Measurements from ENCODE around the gene SLC38A8.

SLC38A8 gene

DNA sequence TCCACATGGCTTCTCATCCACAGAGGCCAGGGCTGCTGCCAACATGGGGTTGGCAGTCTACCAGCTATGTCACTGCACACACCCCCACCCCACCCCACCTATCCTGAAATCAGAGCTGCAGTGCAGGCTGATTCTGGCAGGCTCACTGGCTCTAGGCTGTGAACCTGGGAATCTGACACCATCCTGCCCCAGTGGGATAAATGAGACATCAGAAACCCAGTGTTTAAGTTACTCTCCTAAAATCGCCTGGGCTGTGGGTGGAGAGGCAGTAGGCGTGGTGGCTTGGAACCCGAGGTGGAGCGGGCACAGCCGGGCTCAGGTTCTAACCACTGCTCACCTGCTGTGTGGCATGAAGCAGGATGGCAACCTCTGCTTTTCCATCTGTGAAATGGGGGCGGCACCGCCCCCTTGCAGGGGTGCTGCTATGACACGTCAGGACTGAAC lies 5.6 kb downstream of the SLC38A8 start:
- Mint-ChIP-seq H3K27me3 (ENCODE audit: low read depth) (peaks cover 4% of the 10 kb centered on the region), H3K27ac (no peak overlapping the region), H3K9me3 (peaks cover 14% of the 10 kb centered on the region), H3K4me3 (no peak overlapping the region), H3K4me1 (ENCODE audit: low read depth) (no peaks in the 10 kb centered on the region), H3K36me3 (ENCODE audit: low read depth) (no peaks in the 10 kb centered on the region)

DNA sequence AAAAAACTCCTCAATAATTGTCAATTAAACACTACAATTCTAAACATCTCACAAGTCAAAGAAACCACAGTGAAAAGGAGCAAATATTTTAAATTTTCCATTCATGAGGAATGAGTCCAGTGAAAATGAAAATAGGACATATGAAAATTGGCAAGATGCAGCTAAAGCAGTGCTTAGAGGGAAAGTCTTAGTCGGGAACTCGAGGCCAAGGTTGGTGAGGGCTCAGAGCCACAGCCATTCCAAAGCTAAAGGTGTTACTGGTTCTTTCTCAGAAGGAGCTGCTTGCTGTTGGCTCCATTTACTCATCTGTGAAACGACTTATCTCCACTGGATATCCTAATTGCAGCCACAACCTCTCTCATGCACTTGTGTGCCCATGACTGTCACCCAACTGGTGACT lies 6.5 kb downstream of the SLC38A8 start:
- Mint-ChIP-seq H3K27me3 (ENCODE audit: low read depth) (peaks cover 4% of the 10 kb centered on the region), H3K27ac (no peak overlapping the region), H3K9me3 (peaks cover 14% of the 10 kb centered on the region), H3K4me3 (no peak overlapping the region), H3K4me1 (ENCODE audit: low read depth) (no peaks in the 10 kb centered on the region), H3K36me3 (ENCODE audit: low read depth) (no peaks in the 10 kb centered on the region)

DNA sequence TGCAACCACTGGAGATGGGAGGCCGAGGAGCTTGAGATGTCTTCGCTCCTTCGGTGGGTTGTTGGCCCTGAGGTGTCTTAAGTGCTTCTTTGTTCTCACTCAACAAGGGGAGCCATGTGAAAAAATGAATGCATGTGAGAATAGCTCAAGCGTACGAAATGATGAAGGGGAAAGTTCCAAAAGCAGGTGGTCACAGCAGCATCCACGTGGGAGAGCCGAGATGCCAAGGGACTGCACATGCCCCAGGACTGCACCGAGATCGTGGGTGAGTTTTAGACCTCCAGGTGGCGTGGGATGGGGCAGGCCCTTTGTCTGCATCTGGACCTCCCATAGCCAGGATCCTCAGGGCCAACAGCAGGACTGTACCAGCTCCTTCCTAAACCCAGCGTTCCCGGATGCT lies 8.1 kb downstream of the SLC38A8 start:
- Mint-ChIP-seq H3K36me3 (ENCODE audit: low read depth) (no peaks in the 10 kb centered on the region), H3K4me3 (no peak overlapping the region)

DNA sequence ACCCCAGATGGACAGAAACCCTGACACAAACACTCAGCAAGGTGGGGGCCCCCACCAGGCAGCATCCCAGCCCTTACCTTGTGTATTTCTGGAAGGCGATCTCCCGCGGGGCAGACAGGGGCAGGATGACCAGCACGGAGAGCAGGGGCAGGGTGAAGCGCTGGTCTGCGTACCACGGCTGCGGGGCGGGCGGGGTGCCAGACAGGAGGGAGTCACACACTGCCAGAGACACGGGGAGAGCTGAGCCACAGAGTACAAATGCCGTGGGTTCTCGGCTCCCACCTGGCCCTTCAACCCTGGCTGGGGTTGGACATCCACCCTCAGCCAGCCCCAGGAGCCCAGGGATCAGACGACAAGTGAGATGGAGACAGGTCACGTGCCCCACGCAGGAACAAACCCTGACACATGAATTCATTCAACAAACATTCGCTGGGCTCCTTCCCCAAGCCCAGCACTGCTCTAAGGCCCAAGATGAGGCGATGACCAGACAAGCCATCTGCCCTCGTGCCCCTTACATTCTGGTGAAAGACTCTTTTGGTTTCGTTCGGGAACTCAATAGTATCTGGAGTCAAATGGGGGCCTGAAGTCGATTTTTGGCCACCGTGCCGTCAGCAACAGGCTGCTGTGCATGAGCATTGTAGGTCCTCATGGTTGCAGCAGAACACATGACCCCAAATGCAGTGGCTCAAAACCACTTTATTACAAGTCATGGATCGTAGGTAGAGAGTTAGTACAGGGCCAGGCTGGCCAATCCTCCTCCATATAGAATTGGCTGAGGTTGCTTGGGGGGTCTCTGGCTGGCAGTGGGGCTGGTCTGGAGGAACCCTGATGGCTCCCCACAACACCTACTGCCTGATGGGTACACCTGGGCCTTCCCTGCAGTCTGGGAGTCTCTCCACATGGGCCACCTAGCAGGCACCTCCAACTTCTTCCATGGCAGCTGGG lies 9.1 kb downstream of the SLC38A8 start:
- H3K4me1 Mint-ChIP-seq (ENCODE audit: low read depth) = peaks cover 8% of the 10 kb centered on the region
- peaks cover 14% of the 10 kb centered on the region for H3K9me3 Mint-ChIP-seq
- no peaks in the 10 kb centered on the region for H3K27me3 Mint-ChIP-seq (ENCODE audit: low read depth)
- no peaks in the 10 kb centered on the region for H3K36me3 Mint-ChIP-seq (ENCODE audit: low read depth)
- no peak overlapping the region for H3K4me3 Mint-ChIP-seq
- H3K27ac Mint-ChIP-seq = no peak overlapping the region

More for the DNA sequence above, 8.1 kb downstream of the SLC38A8 start:
- Mint-ChIP-seq H3K27me3 (ENCODE audit: low read depth) (no peaks in the 10 kb centered on the region), H3K9me3 (peaks cover 14% of the 10 kb centered on the region), H3K4me1 (ENCODE audit: low read depth) (peaks cover 4% of the 10 kb centered on the region), H3K27ac (no peak overlapping the region)

DNA sequence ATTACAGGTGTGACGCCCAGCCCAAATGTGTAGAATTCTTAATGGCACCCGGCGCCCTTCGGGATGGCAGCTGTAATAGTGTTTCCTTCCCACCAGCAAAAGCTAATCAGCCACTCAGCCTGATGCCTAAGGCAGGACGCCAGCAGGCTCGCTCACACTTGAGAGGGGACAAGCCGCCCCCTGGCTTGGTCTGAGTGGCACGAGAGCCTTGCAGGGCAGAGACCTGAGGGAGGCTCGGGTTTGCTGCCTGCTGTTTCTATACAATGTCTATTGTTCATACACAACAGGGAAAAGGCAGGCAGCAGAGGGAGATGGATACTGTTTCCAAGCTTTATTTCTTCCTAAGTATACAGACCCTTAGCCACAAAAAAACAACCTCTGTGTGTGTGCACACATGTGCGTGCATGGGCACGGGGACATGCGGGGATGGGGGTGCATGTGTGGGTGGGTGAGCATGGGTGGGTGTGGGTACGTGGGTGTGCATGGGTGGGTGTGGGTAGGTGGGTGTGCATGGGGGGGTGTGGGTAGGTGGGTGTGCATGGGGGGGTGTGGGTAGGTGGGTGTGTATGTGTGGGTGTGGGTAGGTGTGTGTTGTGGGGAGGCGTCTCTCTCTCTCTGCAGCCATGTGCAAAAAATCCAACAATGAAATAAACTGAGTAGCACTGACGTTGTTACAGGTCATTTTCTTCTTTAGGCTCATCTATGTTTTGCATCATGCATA lies 10.0 kb downstream of the SLC38A8 start:
- no peaks in the 10 kb centered on the region for H3K36me3 Mint-ChIP-seq (ENCODE audit: low read depth)
- no peak overlapping the region for H3K27ac Mint-ChIP-seq
- H3K4me3 Mint-ChIP-seq = no peak overlapping the region

DNA sequence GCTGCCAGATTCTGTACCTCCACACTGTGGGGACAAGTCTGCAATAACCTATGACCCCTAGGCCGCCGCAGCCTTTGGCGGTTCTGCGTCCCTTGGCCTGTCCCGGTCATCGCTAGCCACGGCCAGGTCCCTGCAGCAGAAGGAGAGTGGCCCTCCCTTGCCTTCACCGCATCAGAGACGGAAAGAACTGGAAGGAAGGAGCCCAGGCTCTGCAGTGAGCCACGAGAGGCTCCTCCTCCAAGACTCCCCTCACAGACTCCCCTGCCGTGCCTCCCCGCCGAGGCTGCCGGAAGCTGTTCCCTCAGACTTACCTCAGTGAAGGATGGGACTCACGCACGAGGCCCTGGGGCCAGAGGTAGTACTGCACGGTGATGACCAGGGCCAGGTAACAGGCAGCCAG lies 11.0 kb downstream of the SLC38A8 start:
- no peak overlapping the region for H3K4me3 Mint-ChIP-seq
- peaks cover 8% of the 10 kb centered on the region for H3K4me1 Mint-ChIP-seq (ENCODE audit: low read depth)
- H3K36me3 Mint-ChIP-seq (ENCODE audit: low read depth) = no peaks in the 10 kb centered on the region
- H3K27me3 Mint-ChIP-seq (ENCODE audit: low read depth) = peaks cover 5% of the 10 kb centered on the region
- no peak overlapping the region for H3K27ac Mint-ChIP-seq
- peaks cover 14% of the 10 kb centered on the region for H3K9me3 Mint-ChIP-seq

More for the DNA sequence above, 10.0 kb downstream of the SLC38A8 start:
- peaks cover 14% of the 10 kb centered on the region for H3K9me3 Mint-ChIP-seq
- H3K4me1 Mint-ChIP-seq (ENCODE audit: low read depth) = peaks cover 8% of the 10 kb centered on the region
- peaks cover 3% of the 10 kb centered on the region for H3K27me3 Mint-ChIP-seq (ENCODE audit: low read depth)

DNA sequence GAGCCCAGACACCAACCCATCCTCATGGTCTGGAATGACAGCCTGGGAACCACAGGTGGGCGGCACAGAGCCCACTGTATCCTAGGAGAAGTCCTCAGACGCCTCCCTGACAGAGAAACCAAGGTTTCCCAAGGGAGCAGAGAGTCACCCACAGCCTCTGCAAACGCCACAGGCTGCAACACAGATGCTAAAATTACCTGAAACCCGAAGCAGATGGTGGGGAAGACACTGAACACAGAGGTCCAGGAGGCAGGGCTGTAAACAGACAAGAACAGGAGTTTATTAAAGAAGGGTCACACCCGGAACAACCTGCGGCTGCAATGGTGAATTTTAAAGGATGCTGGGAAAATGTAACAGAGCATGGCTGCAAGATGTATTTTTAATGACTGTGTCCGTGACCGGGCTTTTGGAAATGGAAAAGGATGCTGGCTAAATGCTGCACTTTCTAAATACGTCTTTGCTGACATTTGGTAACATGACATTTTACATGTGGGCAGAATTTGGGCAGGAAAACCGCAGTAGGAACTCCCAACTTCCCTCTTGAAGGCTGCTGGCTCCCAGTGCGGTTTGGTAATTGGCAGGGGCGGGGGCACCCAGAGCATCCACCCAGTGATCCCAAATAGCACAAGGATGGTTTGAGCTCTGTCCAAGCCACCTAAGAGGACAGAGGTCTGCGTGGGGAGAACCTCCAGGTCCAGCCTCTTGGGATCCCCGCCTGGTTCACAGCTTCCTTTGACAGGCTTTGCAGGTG lies 13.1 kb downstream of the SLC38A8 start:
- Mint-ChIP-seq H3K4me3 (no peak overlapping the region), H3K9me3 (no peaks in the 10 kb centered on the region)

DNA sequence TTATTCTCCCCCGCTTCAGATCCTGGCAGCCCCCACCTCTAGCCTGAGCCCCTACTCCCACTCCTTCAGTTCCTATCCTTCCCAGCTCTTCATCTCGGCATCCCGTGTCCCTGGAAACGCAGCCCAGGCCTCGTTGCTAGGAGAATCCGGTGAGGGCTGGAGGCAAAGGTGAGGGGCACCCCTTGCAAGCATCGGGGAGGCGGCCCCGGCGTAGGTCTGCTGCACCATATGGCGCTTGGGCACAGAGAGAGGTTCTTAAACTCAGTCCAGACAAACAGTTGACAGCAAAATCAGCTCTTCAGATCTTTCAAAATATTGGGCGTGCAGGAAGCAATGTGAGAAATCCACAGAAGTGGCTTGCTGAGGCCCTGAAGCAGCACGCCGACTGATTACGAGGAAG lies 15.0 kb downstream of the SLC38A8 start:
- Mint-ChIP-seq H3K36me3 (ENCODE audit: low read depth) (no peaks in the 10 kb centered on the region), H3K27ac (no peak overlapping the region), H3K4me3 (no peak overlapping the region)

More for the DNA sequence above, 13.1 kb downstream of the SLC38A8 start:
- H3K27ac Mint-ChIP-seq = no peak overlapping the region
- no peaks in the 10 kb centered on the region for H3K36me3 Mint-ChIP-seq (ENCODE audit: low read depth)
- peaks cover 6% of the 10 kb centered on the region for H3K27me3 Mint-ChIP-seq (ENCODE audit: low read depth)
- H3K4me1 Mint-ChIP-seq (ENCODE audit: low read depth) = peaks cover 8% of the 10 kb centered on the region

DNA sequence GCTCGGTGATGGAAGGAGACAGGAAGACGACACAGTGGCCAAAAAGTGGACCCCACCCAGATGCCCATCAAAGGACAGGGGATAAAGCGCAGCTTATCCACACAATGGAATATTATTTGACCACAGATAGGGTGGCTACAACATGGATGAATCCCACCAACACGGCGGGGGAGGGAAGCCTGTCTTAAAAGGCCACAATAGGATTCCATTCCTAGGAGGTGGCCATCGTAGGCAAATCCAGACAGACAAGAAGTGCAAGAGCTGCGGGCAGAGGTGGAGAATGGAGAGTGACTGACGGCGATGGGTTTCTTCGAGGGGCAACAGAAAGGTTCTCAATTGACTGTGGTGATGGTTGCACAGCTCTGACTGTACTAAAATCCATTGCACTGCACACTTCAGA lies 16.0 kb downstream of the SLC38A8 start:
- Mint-ChIP-seq H3K4me3 (no peak overlapping the region), H3K9me3 (peaks cover 7% of the 10 kb centered on the region), H3K27me3 (ENCODE audit: low read depth) (peaks cover 6% of the 10 kb centered on the region), H3K27ac (no peak overlapping the region), H3K4me1 (ENCODE audit: low read depth) (peaks cover 8% of the 10 kb centered on the region), H3K36me3 (ENCODE audit: low read depth) (no peaks in the 10 kb centered on the region)

More for the DNA sequence above, 15.0 kb downstream of the SLC38A8 start:
- Mint-ChIP-seq H3K9me3 (no peaks in the 10 kb centered on the region), H3K27me3 (ENCODE audit: low read depth) (peaks cover 6% of the 10 kb centered on the region), H3K4me1 (ENCODE audit: low read depth) (peaks cover 8% of the 10 kb centered on the region)

DNA sequence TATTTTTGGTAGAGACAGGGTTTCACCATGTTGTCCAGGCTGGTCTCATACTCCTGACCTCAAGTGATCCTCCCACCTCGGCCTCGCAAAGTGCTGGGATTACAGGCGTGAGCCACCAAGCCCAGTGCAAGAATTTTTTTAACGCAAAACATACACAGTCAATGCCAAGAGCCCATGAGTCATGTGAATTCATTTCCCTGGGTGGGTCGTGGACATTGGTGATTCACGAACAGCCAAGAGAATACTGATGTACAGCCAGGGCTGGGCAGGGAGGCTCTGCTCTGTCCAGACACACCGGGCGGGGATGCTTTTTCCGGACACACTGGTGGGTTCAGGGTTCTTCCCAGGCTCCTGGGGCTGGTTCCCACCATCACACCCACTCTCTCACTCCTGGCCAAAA lies 17.7 kb downstream of the SLC38A8 start:
- Mint-ChIP-seq H3K9me3 (peaks cover 11% of the 10 kb centered on the region), H3K36me3 (ENCODE audit: low read depth) (no peaks in the 10 kb centered on the region), H3K27ac (no peak overlapping the region), H3K4me3 (no peak overlapping the region), H3K4me1 (ENCODE audit: low read depth) (peaks cover 8% of the 10 kb centered on the region), H3K27me3 (ENCODE audit: low read depth) (peaks cover 6% of the 10 kb centered on the region)

DNA sequence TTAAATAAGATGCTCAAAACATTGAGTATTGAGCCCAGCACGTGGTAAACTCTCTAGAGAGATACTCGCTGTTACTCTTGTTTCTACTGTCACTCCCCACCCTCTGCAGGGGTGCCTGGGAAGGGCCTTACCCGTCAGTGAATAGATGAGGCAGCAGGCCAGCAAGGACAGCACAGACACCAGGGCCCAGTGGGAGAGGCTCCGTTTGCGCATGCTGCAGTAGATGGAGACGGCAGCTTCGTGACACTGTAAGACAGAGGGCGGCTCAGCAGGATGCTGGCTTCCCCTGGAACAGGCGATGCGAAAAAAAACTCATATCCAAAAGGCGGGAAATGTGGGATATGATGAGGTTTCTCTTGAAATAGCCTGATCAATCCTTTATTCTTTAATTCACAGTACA lies 20.0 kb downstream of the SLC38A8 start:
- Mint-ChIP-seq H3K4me1 (ENCODE audit: low read depth) (no peaks in the 10 kb centered on the region), H3K9me3 (peaks cover 11% of the 10 kb centered on the region), H3K4me3 (no peak overlapping the region), H3K27me3 (ENCODE audit: low read depth) (peaks cover 3% of the 10 kb centered on the region), H3K27ac (no peak overlapping the region), H3K36me3 (ENCODE audit: low read depth) (no peaks in the 10 kb centered on the region)

DNA sequence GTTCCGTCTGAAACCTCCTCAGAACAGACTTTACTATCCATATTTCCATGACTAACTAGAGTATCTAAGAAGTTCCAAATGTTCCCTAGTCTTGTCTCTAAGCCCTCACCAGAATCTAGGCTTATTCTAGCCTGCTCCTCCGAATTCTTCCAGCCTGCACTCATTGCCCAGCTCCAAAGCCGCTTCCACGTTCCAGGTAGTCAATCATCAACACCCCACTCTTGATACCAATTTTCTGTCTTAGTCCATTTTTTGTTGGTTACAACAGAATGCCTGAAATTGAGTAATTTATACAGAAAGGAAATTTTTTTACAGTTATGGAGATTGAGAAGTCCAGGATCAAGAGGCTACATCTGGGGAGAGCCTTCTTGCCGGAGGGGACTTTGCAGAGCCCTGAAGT lies 21.1 kb downstream of the SLC38A8 start:
- H3K4me1 Mint-ChIP-seq (ENCODE audit: low read depth) = no peaks in the 10 kb centered on the region
- H3K9me3 Mint-ChIP-seq = peaks cover 11% of the 10 kb centered on the region
- H3K27ac Mint-ChIP-seq = no peak overlapping the region
- no peaks in the 10 kb centered on the region for H3K36me3 Mint-ChIP-seq (ENCODE audit: low read depth)
- H3K27me3 Mint-ChIP-seq (ENCODE audit: low read depth) = peaks cover under 1% of the 10 kb centered on the region
- H3K4me3 Mint-ChIP-seq = no peak overlapping the region

DNA sequence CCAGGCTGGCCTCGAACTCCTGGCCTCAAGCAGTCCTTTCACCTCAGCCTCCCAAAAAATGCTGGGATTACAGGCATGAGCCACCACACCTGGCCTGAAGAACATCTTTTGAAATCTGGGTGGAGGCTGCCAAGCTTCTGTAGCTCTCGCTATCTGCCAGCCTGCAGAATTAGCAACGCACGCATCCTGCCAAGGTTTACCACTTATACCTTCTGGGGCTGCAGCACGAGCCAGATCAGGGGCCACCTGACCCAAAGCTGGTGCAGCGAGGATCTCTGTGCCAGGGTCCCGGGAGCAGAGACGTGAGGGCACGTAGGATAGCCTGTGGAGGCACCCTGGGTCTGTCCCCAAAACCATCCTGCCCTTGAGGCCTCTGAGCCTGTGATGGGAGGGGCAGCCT lies 22.2 kb downstream of the SLC38A8 start:
- Mint-ChIP-seq H3K27me3 (ENCODE audit: low read depth) (no peaks in the 10 kb centered on the region), H3K4me3 (no peak overlapping the region), H3K36me3 (ENCODE audit: low read depth) (no peaks in the 10 kb centered on the region), H3K9me3 (peaks cover 11% of the 10 kb centered on the region), H3K4me1 (ENCODE audit: low read depth) (no peaks in the 10 kb centered on the region), H3K27ac (no peak overlapping the region)

DNA sequence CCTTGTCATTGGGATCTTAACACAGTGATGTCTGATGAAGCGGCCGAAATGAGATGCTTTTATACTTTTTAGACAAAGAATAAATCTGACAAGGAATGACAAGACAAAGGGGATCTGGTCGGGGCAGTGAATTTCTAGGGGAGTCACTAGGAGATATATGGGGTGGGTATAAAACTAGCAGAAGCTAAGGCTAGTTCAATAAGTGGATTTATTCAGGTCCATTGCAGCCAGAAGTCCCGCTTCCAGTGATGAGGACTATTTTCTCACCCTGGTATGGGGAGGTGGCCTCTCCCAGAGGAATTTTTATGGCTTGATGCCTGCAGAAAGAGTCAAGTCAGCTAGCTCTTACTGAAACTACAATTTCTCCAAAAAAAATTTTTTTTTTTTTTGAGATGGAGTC lies 23.9 kb downstream of the SLC38A8 start:
- Mint-ChIP-seq H3K4me1 (ENCODE audit: low read depth) (peaks cover 7% of the 10 kb centered on the region), H3K9me3 (peaks cover 11% of the 10 kb centered on the region), H3K27ac (no peak overlapping the region), H3K27me3 (ENCODE audit: low read depth) (no peaks in the 10 kb centered on the region), H3K4me3 (no peak overlapping the region), H3K36me3 (ENCODE audit: low read depth) (no peaks in the 10 kb centered on the region)
